Suppressor macrophage treated with lipopolysaccharide for 4 hours (primary cell): ENCODE data around the gene KAT7.
A peak's percentile ranks its signal among the peaks of the same experiment; 100 is the strongest.

ENCODE experiments used
- DNase-seq: peaks from one replicate; pipeline ENCODE4 v3.0.0-alpha.2; 2020

Gene KAT7

DNA sequence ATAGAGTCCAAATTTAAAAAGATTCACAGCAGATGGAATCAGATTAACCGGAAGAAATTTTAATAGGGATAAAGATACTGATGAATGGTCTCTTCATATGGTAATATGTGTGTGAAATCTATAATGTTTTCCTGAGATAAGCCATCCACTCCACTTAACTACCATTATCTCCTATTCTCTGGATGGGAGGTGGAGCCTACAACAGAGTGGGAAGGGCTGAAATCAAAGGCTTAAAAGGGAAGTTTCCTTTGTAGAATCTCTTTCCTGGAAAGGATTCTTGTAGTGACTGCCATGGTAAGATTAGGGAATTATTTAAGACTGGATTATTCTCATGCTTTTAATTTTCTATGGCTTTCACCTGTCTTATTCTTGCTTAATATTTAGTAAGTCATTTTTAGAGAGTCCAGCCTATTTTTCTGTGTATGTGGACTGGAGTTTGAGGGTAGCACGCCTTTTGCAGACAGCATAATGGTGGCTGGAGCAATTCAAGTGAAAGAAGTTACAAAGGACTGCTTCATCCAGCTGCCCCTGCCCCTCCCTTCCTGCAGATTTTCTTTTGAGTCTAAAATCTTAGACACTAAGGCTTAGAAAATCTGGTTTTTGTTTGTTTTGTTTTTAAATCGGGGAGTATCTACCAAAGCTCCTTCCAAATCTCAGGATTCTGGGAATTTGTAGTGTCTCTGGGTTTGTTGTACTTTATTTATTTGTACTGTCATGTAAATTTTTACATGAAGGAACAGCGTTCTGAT lies 26.5 kb downstream of the KAT7 start:
- DNase-seq: no peak

DNA sequence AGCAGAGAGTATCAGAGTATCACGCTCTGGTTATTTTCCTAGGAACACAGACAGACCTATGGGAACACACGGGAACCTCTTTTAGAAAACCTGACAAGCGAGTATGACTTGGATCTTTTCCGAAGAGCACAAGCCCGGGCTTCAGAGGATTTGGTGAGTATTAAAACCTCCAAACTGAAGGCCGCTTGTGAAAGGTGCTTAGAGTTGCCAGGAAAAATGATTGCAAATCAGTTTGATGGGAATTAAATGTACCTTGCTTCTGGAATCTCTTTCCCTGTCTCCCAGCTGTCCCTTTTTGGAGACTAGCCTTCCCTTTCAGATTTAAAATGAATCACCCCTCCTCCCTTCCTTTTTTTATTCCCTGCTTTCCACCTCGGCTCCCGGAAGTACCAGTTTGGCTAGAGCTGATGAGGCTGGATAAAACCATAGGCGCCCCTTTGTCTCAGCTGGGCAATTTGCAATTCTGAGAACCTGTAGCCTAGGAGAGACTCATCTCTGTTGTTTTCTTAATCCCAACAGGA lies 27.3 kb downstream of the KAT7 start:
- no peak for DNase-seq

GRCh38 chr17:49817993-49818392 lies 29.5 kb downstream of the KAT7 start:
- no peak for DNase-seq

DNA sequence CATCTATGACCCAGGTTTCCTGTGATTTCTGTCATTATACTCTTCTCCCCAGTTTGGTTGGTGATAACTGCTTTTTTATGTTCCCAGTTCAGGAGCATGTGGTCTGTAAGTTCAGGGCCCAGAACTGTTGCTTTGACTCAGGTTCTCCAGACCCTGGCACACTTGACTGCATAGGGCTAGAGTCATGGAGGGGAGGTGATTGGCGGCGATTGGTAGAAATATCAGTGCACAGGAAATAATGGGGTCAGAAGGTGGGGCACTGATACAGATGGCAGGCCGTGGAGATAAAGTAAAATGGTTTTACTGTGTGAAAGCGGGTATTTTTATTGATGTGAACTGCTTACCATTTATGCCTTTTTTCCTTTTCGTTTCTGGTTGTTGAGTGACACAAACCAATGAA lies 30.7 kb downstream of the KAT7 start:
- DNase-seq: no peak

DNA sequence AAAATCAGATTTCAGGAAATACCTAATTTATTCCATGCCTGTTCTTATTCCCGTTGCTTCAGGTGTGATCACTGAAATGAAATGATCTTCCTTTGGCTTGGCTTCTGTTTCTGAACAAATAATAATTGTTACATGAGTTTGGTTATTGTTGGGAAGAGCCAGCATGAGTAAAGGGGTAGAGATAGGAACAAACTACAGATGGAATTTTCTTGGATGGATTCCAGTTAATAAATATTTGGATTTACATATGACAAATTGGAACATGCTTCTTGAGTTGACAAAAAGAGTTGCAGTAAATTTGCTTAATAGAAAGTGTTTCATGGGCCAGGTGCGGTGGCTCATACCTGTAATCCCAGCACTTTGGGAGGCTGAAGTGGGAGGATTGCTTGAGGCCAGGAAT lies 31.2 kb downstream of the KAT7 start:
- no peak for DNase-seq

DNA sequence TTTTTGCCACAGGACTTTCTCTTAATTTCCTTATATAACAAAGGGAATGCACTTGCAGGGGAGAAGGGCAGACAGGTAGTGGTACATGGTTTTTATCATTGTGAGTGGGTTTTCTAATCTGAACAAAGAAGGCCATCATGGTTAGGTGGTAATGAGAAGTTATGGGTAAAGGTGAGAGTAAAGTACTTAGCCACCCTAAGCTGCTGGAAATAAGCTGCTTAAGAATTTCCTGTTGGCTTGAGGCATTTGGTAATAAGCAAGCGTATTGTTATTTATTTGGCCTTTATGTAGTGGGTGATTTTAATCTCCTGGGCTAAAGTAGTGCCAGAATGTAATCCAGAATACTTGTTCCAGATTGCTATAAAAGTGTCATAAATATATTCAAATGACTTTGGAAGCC lies 32.3 kb downstream of the KAT7 start:
- no peak for DNase-seq

DNA sequence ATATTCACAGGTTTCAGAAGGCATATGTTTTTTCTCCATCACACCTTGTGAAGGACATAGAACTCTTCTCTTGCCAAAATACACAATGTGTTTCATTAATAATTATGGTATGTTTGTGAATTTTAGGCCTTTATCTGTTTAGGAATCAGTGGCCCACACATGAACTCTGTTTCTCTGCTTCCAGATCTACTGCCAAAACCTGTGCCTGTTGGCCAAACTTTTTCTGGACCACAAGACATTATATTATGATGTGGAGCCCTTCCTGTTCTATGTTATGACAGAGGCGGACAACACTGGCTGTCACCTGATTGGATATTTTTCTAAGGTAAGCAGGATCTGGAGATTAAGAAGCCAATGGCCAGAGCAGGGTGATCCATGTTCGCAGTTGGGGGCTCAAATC lies 33.0 kb downstream of the KAT7 start:
- no peak for DNase-seq

- no peak for DNase-seq
Observed at GRCh38 chr17:49821916-49822315, 33.4 kb downstream of the KAT7 start.

DNA sequence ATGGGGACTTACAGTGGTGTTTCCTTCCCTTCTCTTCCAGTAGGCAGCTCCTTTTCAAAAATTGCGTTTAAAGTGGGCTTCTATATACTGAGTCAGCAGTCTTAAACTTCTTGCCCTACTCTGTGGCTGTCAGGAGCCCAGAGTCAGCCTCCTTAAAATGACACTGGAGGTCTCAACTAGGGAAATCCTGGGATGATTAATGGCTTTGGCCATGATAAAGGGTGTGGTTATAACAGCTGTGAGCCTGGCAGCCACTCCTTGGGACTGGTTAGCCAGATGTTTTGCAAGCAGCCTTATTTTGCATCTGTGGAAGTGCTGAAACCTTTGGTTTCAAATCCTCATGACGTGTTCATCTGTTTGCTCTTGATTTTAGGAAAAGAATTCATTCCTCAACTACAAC lies 34.3 kb downstream of the KAT7 start:
- peak; percentile 86 for DNase-seq

GRCh38 chr17:49823614-49824013 lies 35.1 kb downstream of the KAT7 start:
- no peak for DNase-seq

- no peak for DNase-seq
Observed at GRCh38 chr17:49825645-49826044, 37.2 kb downstream of the KAT7 start.

DNA sequence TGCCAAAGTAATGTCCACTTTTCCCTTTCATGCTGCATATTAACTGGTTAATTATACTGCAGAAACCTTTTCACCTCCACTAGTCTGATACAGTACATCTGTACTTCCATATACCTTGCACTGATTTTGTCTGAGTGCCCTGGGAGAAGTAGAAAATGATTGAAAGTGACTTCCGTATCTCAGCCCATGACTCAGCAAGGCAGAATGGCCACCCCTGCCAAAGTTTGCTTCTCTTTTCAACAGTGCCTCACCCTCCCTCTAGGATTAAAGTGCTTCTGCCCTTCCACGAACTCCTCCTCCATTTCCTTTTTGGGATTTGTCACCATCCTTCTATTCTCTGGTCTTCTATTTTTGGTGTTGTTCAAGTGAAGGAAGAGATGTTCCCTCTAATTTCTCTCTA lies 39.8 kb downstream of the KAT7 start:
- DNase-seq: peak; percentile 53

GRCh38 chr17:49829026-49829425 lies 40.5 kb downstream of the KAT7 start:
- no peak for DNase-seq

DNA sequence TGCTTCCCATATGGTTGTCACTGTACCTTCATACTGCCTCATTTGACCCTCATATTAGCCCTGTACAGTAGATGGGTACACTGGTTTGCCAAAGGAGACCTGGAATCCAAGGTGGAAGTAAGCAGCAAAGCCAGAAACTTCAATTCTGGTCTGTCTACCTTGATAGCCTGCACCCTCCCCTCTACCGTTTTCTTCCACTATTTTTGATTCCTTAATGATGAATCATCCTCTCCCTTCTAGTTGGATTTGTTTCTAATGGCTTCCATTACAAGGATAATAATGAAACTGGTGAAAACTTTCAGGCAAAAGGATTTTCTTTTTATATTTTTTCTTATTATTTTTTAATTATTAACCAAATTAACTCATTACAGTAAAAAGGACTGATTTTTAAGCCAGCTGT lies 42.1 kb downstream of the KAT7 start:
- no peak for DNase-seq

- DNase-seq: peak; percentile 52
Observed at GRCh38 chr17:49832840-49833599, 44.5 kb downstream of the KAT7 start.

DNA sequence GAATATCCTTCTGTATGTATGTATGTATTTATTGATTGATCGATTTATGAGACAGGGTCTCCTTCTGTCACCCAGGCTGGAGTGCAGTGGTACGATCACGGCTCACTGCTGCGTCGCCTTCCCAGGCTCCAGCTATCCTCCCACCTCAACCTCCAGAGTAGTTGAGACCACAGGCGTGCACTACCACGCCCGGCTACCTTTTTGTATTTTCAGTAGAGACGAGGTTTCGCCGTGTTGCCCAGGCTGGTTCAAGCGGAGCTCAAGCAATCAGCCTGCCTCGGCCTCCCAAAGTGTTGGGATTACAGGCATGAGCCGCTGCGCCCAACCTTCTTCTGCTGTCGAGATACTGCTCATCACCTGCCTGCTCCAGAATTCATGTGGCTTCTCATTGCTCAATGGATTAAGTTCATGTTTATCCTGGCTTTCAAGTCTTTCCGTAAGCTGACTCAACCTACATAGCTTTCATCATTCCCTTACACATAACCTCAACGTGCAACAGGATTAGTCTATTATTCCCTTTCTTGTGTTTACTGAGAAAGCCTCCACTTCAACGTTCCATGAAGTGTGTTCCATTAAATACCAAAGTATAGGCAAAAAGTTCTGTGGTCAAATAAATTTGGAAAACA lies 45.8 kb downstream of the KAT7 start:
- DNase-seq: no peak

GRCh38 chr17:49835472-49835871 lies 47.0 kb downstream of the KAT7 start:
- DNase-seq: no peak

DNA sequence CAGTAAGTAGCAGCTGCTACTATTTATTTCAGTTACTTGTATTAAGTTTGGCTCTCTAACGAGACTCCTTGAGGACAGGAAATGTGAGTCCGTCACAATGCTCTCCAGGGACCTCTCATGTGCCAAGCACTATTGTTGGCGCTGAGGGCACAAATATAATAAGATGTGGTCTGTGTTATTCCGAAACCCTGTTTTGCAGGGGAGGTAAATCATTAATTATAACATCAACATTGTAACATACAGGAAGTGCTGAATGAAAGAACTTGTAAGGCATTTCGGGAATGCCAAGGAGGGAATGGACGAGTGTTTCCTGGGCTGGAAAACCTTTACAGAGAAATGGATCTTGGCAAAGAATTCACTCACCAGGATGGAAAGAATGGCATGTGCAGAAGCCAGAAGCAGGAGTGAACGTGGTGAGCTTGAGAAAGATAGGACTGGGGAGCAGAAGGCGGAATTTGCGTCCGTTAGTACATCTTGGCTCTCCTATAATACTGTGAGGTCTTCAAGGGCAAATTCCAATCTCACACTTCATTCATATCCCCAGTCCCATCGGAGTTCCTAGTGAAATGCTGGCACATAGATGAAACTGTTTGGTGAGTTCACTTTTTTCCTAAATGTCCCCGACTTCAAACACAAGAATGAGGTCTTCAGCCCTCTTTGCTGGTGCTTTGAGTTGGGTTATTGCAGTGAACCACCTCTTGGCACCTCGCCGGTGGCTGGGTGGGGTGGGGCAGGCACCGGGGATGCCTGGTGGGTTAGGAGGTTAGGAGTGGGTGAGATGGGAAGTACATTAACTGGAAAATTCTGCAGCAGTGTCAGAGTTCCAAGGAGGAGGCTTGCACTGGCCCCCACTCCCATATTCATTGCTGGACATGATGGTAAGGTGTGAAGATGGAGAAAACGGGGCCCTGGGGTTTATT lies 47.9 kb downstream of the KAT7 start:
- DNase-seq: no peak

GRCh38 chr17:49839455-49839854 lies 51.0 kb downstream of the KAT7 start:
- DNase-seq: no peak

- DNase-seq: no peak
Observed at GRCh38 chr17:49841548-49841947, 53.1 kb downstream of the KAT7 start.

DNA sequence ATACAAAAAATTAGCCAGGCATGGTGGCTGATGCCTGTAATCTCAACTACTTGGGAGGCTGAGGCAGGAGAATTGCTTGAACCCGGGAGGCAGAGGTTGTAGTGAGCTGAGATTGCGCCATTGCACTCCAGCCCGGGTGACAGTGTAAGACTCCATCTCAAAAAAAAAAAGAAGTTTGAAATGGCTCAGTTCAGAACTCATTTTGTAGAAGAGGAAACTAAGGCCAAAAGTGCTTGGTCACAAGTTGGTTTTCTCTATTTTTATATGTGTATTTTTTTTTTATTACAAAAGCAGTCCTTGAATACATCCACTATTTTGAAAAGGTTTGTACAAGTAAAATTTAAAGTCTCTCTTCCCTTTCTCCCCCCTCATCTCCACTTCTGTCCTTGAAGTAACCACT lies 53.9 kb downstream of the KAT7 start:
- no peak for DNase-seq

DNA sequence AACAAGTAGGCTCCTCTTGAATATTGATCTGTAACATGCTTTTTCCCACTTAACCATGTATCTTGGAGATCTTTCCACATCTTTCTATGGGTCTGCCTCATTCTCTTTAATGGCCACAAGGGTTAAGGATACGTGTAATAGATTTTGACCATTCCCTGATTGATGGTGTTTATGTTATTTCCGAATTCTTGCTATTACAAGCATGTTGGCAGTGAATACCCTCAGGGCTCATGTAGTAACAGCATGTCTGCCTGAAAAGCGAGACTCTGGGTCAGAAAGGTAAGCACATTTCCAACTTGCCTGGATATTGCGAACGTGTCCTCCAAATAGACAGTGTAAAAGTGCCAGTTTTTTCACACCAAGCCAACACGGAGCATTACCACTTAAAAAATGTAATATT lies 54.4 kb downstream of the KAT7 start:
- no peak for DNase-seq
